GM19193 (cell line): ENCODE measurements around the gene COX7A2L.

ENCODE experiments used
- POLR2A ChIP-seq: IDR thresholded peaks from 4 replicates; pipeline ENCODE4 v1.6.1; 2011; ENCODE audit not compliant: insufficient read depth, insufficient read length; ENCODE audit errors: extremely low read depth

The COX7A2L gene

DNA sequence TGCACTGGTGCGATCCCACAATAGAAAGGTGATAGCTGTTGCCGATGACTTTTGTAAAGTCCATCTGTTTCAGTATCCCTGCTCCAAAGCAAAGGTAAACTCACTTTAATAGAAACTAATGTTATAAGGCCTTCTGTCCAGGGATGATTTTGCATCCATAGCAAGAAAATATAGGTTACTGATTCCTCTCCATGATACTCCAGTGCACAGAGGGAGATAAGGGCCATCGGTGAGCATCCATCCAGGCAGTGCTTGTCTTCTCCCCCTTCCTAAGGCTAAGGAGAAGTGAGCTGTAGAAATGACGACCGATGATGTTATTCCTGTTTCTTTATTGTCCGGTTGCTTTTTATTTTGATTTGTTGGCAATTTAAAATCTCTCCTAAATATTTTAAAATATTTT, 32.1 kb downstream of the COX7A2L start:
- TF ChIP-seq POLR2A, result no peak

DNA sequence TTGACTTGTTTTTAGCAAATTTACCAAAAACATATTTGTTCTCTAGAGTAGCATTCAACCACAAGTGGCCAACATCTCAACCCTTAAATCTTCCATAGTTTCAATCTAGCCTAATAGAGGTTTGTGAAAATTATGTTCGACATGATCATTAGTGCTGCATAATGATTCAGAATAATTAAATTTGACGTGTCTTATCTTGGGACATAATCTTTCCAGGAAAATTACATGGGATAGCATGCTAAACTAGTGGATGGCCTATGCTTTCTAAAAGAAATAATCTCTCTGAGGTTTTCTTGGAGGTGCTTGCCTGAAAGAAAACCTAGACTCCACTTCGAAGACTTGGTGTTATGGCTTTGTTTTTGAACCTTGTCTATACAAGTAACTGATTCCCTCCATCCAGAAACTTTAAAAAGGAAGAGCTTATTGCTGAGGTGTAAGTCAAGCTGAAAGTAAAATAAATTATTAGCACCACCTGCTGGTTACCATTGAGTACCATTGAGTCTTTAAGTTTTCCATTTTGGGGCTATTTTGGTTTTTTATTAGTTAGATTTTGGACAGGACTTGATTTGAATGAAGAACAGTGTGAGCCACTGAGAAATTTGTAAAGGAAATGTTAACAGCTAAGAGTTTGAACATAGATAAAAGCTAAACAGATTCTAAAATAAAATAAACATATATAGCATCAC, 32.7 kb downstream of the COX7A2L start:
- no peak for TF ChIP-seq POLR2A

DNA sequence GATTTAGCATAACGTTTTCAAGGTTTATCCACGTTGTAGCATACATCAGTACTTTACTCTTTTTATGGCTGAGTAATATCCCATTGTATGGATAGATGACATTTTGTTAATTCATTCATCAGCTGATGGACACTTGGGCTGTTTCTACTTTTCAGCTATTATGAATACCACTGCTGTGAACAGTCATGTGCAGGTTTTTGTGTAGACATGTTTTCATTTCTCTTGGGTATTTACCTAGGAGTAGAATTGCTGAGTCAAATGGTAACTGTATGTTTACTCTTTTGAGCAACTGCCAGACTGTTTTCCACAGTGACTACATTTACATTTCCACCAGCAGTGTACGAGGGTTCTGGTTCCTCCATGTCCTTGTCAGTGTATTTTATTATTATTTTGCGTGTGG, 33.9 kb downstream of the COX7A2L start:
- TF ChIP-seq POLR2A, result no peak

DNA sequence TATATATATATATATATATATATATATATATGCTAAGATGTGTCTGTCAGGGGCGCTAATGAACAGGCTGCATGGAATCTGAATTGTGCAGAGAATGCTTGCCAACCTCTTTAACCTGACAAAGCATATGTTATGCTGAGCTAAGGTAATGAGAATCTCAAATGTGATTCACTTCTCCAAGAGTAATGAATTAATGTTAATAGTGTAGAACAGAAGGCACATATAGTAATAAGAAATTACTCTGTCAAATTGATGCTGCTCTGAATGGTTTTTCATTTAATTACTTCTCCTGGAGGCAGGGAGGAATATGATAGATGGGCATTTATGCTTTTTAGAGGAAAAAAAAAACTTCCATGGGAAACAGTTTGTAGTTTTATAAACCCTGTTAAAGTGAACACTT, 35.4 kb downstream of the COX7A2L start:
- TF ChIP-seq POLR2A, result no peak

DNA sequence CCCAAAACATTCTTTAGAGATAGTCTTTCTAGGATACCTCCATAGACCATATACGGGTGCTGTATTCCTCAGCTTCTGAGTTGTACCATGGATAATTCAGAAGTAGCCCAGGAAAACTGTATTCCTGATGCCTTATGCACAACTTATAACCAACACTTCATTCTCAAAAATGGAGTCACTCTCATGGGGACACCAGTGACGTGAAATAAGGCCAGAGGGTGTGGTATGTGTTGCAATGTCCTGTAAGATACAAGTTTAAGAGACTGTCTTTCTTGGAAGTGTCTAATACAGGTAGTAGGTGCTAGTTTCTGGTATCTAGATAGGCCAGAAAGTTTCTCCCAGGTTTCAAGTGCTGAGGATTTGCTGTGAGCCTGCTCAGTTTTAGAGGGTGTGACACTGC, 36.1 kb downstream of the COX7A2L start:
- TF ChIP-seq POLR2A, result no peak

DNA sequence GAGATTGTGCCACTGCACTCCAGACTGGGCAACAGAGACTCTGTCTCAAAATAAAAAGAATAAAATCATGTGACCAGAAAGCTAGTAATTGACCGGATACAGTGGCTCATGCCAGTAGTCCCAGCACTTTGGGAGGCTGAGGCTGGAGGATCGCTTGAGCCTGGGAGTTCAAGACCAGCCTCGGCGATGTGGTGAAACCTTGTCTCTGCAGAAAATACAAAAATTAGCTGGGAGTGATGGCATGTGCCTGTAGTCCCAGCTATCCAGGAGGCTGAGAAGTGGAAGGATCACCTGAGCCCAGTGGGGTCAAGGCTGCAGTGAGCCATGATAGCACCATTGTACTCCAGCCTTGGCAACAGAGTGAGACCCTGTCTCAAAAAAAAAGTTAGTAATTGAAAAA, 36.8 kb downstream of the COX7A2L start:
- no peak for TF ChIP-seq POLR2A

DNA sequence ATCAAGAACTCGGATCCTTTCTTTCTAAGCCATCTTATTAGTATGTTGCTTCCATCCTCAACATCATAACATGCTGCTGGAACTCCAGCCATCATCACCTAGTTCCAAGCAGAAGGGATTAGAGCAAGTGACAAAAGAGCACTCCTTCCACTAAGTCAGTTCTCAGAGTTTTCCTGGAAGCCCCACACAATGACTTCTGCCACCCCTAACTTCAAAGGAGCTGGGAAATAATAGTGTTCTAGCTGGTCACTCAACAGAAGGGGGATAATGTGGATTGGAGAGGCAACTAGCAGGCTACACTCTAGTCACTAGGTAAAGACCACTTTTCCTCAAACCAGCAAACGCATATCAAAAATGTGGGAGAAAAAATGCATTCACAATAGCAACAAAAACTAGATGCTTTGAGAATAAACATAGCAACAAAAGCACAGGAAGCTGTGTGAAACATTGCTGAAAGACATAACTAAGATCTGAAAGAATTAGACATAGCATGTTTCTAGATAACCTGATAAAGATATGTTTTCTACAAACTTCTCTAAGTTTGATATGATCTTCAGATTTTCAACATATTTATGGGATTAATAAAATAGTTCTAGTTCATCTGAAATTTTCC, 39.5 kb downstream of the COX7A2L start:
- no peak for TF ChIP-seq POLR2A

DNA sequence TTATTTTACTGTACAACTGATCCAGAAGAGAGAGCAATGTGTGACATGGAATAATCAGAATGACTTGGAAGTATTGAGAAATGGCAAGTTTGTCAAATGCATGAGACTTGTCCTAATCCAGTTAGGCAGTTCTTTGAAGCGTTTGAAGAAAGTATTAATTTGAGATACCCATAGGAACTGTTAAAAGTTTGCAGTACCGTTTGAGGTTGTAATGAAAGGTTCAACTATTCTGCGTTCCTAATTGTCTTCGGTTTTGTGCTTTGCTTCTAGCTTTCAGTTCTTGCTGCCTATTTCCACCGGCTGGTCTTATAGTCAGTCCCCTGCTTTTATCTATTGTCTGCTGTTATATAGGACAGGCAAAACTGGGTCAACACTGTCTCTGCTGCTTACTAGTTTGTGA, 41.8 kb downstream of the COX7A2L start:
- no peak for TF ChIP-seq POLR2A

DNA sequence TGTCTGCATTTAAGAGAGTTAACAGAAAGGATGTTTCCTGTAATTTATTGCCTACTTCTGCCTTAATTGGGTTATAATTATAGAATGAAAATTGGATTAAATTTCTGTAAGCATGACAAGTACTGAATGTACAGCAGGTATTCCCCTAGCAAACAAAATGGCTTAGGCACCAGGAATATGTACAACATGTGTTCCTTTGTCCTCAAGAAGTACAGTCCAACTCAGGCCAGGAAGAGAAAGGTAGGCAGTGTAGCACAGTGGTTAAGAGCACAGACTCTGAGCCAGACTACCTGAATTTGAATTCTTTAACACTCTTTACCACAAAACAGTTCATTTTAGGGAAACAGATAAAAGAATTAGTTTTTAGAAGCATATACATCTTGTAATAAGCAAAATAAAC, 43.1 kb downstream of the COX7A2L start:
- TF ChIP-seq POLR2A, result no peak

DNA sequence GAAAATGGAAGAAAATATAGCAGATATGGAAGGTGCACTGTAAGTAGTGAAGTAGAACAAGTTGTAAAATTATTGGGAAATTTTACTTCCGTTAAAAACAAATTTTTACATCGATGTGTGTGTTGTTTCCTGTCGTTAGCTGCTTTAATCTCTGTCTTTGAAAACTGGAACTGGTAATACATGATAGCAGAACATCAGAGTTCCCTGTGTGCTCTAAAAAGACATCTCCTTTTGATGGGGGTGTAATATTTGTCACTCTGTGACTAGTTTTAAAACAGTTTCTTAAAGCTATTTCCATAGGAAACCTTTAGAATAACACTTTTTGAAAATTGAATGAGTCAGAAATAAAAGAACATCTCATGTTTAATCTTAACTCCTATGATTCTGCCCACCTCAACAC, 43.5 kb downstream of the COX7A2L start:
- no peak for TF ChIP-seq POLR2A

DNA sequence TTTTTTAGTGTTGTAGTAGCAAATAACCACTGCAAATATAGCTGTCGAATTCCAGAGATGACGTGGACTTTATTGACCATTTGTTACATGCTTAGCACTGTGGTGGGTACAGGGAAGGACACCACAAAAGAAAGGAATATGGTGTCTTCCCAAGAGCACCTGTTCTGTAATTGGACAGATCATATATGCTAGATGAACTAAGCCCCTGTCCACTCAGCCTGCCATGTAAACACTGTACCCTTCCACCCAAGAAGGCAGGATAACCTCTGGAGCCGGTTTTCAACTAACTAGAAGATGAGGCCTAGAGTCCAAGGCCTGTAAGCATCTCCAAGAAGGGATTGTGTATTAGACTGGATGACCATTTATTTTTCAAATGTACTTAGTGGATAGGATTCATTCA, 44.1 kb downstream of the COX7A2L start:
- no peak for TF ChIP-seq POLR2A

DNA sequence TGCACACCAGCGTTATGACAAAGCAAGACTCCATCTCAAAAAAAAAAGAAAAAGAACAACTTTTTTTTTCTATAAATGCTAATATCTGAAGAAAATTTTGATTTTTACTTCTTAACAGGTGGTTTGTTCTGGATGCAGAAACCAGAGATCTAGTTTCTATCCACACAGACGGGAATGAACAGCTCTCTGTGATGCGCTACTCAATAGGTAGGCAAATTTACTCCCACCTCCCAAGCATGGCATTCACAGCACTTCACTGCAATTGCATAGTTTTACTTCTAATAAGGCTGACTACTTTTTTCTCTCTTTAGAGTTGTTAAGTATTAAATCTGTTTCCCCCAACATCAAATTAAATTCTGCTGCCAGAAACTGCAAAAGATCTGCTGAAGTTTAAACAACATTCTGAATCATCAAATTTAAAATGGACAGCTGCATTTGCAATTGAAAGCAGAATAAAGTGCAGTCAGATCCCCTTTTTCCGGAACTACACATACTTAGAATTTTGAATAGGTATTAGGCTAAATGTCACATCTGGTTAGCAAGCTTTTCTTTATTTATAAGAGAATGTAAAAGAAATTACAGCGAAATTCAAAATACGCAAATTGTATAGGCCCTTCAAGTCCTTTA, 45.1 kb downstream of the COX7A2L start:
- no peak for TF ChIP-seq POLR2A

DNA sequence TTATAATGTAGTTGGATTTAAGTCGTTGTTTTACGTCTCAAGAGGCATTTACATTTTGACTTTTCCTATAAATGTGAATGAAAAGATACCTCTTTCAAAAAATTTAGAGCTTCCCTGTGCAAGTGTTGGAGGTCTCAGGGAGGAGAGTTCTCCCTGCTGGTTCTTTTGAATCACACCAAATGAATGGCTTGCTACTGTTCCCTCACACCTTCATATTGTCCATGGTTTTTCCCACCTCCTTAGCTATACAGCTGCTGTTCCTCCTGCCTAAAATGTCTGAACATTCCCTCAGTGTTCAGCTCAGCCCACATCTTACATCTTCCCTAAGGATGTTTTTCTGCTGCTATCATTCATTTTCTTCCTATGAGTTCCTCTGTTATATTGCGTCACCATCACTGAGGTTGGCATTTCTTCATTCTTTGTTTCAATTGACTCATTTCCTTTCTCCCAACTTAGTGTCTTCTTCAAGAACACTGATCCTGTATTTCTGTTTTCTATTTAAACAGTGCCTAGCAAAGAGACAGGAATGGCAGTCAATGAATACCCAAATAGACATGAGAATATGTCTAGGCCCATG, 46.0 kb downstream of the COX7A2L start:
- TF ChIP-seq POLR2A, result no peak

DNA sequence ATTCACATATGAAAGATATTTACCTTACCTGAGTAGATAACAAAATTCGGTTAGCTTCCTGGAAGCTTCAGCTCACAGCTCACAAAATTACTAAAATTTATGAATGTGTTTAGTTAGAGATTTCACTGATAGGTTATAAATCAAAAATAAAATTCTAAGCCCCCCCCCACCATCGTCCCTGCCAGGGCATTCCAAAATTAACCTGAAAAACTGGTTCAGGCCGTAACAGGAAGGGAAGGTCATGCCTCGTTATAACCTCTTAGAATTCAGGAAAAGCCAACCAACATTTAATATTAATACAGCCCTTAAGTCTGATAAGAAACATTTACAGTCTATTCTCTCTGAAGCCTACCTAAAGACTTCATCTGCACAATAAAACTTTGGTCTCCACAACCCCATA, 48.9 kb downstream of the COX7A2L start:
- no peak for TF ChIP-seq POLR2A

DNA sequence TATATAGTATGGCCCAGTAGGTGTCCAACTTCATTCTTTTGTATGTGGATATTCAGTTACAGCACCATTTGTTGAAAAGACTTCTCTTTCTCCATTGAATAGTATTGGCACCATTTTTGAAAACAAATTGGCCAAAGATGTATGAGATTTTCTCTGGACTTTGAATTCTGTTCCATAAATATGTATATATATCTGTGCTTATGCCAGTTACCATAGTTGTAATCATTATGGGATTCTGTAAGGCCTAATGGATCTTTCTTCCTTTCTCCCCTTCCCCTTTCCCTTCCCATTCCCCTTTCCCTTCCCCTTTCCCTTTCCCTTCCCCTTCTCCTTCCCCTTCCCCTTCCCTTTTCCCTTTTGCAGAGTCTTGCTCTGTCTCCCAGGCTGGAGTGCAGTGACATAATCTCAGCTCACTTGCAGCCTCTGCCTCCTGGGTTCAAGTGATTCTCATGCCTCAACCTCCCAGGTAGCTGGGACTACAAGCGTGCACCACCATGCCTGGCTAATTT, 51.0 kb downstream of the COX7A2L start:
- TF ChIP-seq POLR2A, result no peak

DNA sequence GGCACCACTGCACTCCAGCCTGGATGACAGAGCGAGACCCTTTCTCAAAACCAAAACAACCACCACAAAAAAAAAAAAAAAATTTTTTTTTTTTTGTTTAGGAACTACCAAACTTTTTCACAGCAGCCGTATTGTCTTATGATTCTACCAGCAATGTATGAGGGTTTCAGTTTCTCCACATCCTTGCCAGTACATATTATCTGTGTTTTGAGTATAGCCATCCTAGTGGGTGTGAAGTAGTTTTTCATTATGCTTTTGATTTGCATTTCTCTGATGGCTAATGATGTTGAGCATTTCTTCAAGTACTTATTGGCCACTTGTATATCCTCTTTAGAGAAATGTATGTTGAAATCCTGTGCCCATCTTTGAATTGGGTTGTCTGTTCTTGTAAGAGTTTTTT, 51.7 kb downstream of the COX7A2L start:
- no peak for TF ChIP-seq POLR2A

DNA sequence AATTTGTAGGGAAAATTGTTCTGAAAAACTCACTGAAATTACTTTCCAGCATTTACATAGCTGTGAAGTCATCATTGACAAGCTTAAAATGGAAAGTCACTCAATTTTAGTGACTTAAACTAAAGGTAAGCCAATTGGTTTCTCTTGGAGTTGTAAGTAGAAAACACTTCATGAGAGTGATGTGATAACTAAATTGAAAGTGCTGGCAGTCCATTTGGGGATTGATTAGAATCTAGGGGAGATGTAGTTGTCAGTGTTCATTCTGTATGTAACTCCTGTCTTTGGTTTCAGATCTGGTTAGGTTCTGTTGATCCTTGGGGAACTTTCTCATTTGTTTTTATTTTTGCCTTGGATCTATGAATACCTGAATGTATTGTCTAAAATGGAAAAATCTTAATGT, 53.8 kb downstream of the COX7A2L start:
- TF ChIP-seq POLR2A, result no peak
